K562 (cell line): ENCODE data around the gene FABP3. TPM values are rescaled to one million over a fixed set of nuclear protein-coding genes. Genes with fewer than 3 reads are reported as not detected.

Experiments
- BHLHE40 ChIP-seq: IDR thresholded peaks from 2 replicates; pipeline ENCODE4 v1.6.1; 2011; ENCODE audit warnings: low read length, improper control_type of control experiment
- CREB3L1 ChIP-seq: fragments of 450-650 bp; IDR thresholded peaks from 2 replicates; pipeline ENCODE4 v1.6.1; 2014; ENCODE audit warnings: low read depth, mild to moderate bottlenecking, moderate library complexity, borderline replicate concordance
- ELK1 ChIP-seq: sonication (generic); formaldehyde crosslinking; IDR thresholded peaks from 2 replicates; pipeline ENCODE4 v1.8.1; 2022; ENCODE audit warnings: missing genetic modification reagents
- EP300 ChIP-seq: IDR thresholded peaks from 2 replicates; pipeline ENCODE4 v1.6.1; 2012; ENCODE audit warnings: low read length, improper control_type of control experiment
- HCFC1 ChIP-seq: IDR thresholded peaks from 2 replicates; pipeline ENCODE4 v1.6.1; 2012; ENCODE audit warnings: low read depth, low read length, improper control_type of control experiment
- HINFP ChIP-seq: fragments of 450-650 bp; conservative IDR thresholded peaks from 2 replicates; pipeline ENCODE4 v1.6.1; 2016; ENCODE audit warnings: missing genetic modification characterization, low read depth, mild to moderate bottlenecking, control low read depth, missing compliant biosample characterization
- MLX ChIP-seq, 2 experiments: fragments of 450-650 bp in 1 of 2; sonication (generic) in 1 of 2; formaldehyde crosslinking; conservative IDR thresholded peaks; 2 replicates each; pipeline versions ENCODE4 v1.4.0 to v1.8.1; 2020 to 2022; ENCODE audit warnings: mild to moderate bottlenecking in 1 of 2, missing genetic modification reagents in 1 of 2
- NEUROD1 ChIP-seq: fragments of 150-350 bp; IDR thresholded peaks from 2 replicates; pipeline ENCODE4 v1.6.1; 2014; ENCODE audit warnings: borderline replicate concordance, low read length, low read depth; ENCODE audit not compliant: partially characterized antibody
- NKRF ChIP-seq: fragments of 450-650 bp; IDR thresholded peaks from 2 replicates; pipeline ENCODE4 v1.6.1; 2016; ENCODE audit warnings: borderline replicate concordance
- RBM39 ChIP-seq: fragments of 200-400 bp; formaldehyde crosslinking; optimal IDR thresholded peaks from 2 replicates; pipeline ENCODE3; 2018; ENCODE audit warnings: low read depth, low read length
- THRB ChIP-seq: fragments of 450-650 bp; formaldehyde crosslinking; conservative IDR thresholded peaks from 2 replicates; pipeline ENCODE4 v1.4.0; 2022; ENCODE audit warnings: mild to moderate bottlenecking, missing genetic modification characterization
- ZBTB17 ChIP-seq: fragments of 450-650 bp; formaldehyde crosslinking; IDR thresholded peaks from 2 replicates; pipeline ENCODE4 v1.4.0; 2020; ENCODE audit warnings: mild to moderate bottlenecking
- ZNF239 ChIP-seq: fragments of 250-450 bp; sonication (Bioruptor Pico); IDR thresholded peaks from 2 replicates; pipeline ENCODE4 v1.4.0; 2020; ENCODE audit warnings: mild to moderate bottlenecking
- ZNF3 ChIP-seq: fragments of 250-450 bp; sonication (Bioruptor Pico); IDR thresholded peaks from 2 replicates; pipeline ENCODE4 v1.5.0; 2021; ENCODE audit warnings: mild to moderate bottlenecking, moderate library complexity
- ZNF395 ChIP-seq: fragments of 200-800 bp; sonication (Bioruptor generic); IDR thresholded peaks from 2 replicates; pipeline ENCODE4 v1.6.1; 2017; ENCODE audit warnings: missing genetic modification characterization, missing compliant biosample characterization
- ZSCAN32 ChIP-seq: fragments of 450-650 bp; formaldehyde crosslinking; IDR thresholded peaks from 2 replicates; pipeline ENCODE4 v1.4.0; 2020; ENCODE audit warnings: mild to moderate bottlenecking, moderate library complexity
- polyA plus RNA-seq, 8 experiments: library from polyadenylated mRNA; depleted of rRNA in 4 of 8; stranded (reverse) in 5 of 8; unstranded in 3 of 8; fragments of >200 nt; fragmentation: Nextera tagmentation in 2 of 8; fragmentation: Illumina TruSeq in 1 of 8; extraction: Ambion mirVana in 2 of 8; extraction: Trizol in 1 of 8; gene quantifications; 2 replicates each; pipeline versions ENCODE4 v1.2.1 to v1.2.3, GENCODE V29; 2011 to 2014; ENCODE audit warnings: inconsistent platforms in 1 of 8, missing spikeins in 1 of 8
- total RNA-seq, 7 experiments: library from RNA; depleted of rRNA in 6 of 7; stranded (reverse); fragments of >200 nt in 6 of 7; fragmentation: Illumina TruSeq in 2 of 7; extraction: Trizol in 2 of 7; gene quantifications; 2 replicates each; pipeline versions ENCODE4 v1.2.1 to v1.2.3, GENCODE V29; 2011 to 2021; ENCODE audit warnings: low replicate concordance in 1 of 7

Gene FABP3
- total and polyA plus RNA-seq, 9 of the 15 experiments (the other 6 are each of a cell fraction or from before 2014, with no cell fraction given) = 0.22 TPM; not detected in 8

- TF ChIP-seq THRB (CRISPR knock-in tag) = no peak
- no peak for TF ChIP-seq ZSCAN32 (CRISPR knock-in tag)
- no peak for TF ChIP-seq ZBTB17 (CRISPR knock-in tag)
- no peak for TF ChIP-seq ZNF3
- TF ChIP-seq EP300 = no peak
- no peak for TF ChIP-seq HINFP (tag)
- no peak for TF ChIP-seq RBM39
- no peak for TF ChIP-seq CREB3L1
- no peak for TF ChIP-seq BHLHE40
- TF ChIP-seq HCFC1 = no peak
- TF ChIP-seq NEUROD1 = no peak
- no peak for TF ChIP-seq NKRF
- no peak for TF ChIP-seq MLX (CRISPR knock-in tag; conservative IDR thresholded peaks at IDR 0.05)
- no peak for TF ChIP-seq ZNF239
- no peak for TF ChIP-seq ELK1
- no peak for TF ChIP-seq ZNF395 (CRISPR knock-in tag)
These were observed 37.3 kb upstream of the FABP3 start (continued) for GRCh38 chr1:31409946-31410858.
